Measurements from ENCODE around the gene TNPO1.
"Not testable (repeated sequence)": the region's sequence is repeated elsewhere in the genome, so short reads cannot be mapped to it uniquely, and the experiment has no call there.

TNPO1 gene

DNA sequence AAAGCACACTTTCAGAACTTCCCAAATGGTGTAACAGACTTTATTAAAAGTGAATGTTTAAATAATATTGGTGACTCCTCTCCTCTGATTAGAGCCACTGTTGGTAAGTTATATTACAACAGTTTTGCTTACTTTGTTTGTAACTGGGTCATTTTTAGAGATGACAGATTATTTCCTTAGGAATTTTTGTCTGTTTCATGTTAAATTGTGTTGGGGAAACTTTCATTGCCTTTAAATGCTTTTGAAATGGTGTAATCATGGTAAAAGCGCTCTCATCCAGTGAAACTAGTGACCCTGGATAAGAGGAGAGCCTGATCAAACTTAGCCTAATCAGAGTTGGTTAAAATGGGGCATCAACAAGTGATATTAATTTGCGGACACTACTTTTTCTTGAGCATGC lies 39.4 kb downstream of the TNPO1 start:
- no peak for DNase-seq

DNA sequence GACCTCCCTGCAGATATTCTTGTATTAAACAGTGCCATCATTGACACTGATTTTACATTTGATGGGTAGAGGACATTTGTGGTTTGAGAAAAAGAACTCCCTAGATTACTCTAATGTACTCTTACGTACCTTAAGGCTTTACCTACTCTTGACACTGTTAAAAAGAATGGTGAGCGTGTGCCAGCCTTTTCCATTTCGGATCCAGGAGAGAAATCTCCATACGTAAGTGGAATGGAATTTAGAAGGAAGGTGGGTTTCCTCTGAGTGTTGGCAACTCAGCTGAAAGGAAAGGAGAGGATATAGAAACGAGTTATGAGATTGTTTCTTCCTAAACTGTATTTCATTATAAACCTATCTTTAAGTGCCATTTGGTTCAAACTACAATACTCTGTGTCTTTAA lies 40.9 kb downstream of the TNPO1 start:
- no peak for DNase-seq

DNA sequence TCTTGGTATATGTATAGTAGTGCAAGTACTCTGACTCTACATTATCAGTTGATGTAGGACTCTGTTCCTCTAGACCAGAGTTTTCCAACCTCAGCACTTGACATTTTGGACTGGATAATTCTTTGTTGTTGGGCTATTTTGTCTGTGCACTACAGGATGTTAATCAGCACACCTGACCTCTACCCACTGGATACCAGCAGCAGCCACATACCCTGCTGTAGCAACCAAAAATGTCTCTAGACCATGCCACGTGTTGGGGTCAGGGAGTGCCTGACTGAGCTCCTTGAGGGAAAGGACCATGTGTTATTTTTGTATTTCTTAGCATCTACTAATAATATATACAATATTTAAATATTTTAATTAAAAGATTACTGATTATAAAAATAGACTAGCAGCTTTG lies 42.7 kb downstream of the TNPO1 start:
- DNase-seq: no peak

DNA sequence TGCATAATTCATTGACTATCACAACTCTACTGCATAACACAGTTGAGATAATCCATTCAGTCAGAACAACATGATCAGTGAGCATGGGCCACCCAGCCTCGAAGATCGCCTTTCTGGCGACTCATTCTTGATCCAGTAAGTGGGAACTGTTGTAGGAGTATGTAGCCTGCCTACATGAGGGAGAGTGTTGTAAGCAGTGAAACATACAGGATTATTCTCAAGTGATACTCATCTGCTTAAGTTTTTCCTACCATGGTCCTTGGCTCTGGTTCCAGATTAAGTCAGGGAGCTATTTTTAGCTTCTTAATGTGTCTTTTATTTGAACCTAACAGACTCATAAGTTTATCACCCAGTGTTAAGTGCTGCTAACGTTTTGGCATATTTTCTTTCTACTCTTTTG lies 44.0 kb downstream of the TNPO1 start:
- DNase-seq: no peak

DNA sequence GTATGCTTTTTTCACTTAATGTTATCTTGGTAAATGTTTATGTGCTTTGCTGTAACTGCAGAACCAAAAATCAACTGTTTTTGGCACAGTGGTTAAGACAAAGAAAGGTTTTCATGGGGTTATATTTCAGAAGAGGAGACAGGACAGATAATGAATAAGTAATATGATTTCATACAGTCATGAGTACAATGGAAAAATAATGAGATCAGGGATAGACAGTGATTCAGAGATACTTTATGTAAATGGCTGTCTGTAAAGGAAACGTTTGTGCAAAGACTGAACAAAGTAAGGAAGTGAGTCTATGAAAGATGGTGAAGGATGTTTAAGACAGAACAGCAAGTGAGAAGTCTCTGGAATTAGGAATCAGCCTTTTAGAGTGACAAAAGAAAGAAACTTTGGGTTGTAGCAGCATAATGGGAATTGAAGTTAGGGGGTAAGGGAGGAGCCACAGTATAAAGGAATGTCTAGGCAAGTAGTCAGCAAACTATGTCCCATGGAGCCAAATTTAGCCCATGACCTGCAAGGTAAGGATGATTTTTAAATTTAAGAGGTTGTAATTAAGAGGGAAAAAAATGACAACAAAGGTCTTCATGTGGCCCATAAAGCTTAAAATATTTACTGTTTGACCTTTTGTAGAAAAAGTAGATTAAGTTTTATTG lies 55.0 kb downstream of the TNPO1 start:
- no peak for DNase-seq

DNA sequence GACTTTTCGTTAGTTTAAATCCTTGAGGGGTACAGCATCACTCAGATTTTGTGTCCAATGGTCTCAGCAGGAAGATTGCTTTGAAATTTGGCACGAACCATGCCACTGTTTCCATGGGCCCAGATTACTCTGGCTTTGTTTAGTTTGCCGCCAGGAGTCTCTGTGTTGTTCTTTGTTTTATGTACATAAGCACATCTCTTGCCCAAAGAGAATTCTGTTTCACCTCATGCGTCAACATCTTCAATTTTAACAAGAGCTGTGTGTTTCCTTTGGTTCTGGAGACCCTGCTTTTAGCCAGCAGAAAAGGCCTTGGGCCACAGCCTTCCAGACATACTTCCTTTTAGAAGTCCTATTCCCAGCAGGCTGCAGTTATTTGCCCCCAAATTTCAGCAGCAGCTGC lies 62.4 kb downstream of the TNPO1 start:
- DNase-seq: no peak

DNA sequence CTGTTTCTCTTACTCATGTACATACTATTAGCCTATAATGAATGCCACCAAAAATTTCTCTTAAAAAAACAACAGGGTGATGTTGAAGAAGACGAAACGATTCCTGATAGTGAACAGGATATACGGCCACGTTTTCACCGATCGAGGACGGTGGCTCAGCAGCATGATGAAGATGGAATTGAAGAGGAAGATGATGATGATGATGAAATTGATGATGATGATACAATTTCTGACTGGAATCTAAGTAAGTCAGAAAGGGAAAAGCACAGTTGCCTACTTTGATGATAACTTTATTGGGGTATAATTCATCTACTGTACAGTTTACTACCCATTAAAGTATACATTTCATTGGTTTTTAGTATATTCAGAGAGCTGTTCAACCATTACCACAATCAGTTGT lies 66.5 kb downstream of the TNPO1 start:
- DNase-seq: no peak

DNA sequence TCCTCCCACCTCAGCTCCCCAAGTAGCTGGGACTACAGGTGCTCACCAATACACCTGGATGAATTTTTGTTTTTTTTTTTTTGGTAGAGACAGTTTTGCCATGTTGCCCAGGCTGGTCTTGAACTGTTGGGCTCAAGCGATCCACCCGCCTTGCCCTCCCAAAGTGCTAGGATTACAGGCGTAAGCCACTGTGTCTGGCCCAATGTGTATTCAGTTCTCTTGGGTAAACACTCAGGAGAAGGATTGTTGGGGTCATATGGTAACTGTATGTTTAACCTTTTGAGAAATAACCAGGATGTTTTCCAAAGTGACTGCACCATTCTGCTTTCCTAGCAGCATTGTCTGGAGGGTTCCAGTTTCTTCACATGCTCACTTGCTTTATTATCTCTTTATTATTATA lies 67.4 kb downstream of the TNPO1 start:
- DNase-seq: no peak

DNA sequence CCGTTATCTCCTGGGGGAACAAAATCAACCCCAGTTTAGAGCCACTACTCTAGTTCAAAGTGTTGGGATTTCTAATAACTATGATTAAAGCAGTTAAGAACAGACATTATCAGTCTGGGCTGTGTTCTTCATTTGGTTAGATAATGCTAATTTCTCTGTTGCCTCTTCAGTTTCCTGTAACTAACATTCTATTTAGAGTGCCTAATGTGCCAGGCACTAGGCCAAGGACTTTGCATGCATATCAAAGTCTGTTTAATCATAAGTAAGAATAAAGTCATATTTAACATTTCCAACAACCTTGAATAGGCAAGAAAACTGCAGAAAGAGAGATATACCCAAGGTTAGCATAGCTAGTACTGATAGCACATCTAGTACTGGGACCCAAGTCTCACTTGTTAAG lies 68.4 kb downstream of the TNPO1 start:
- DNase-seq: no peak

DNA sequence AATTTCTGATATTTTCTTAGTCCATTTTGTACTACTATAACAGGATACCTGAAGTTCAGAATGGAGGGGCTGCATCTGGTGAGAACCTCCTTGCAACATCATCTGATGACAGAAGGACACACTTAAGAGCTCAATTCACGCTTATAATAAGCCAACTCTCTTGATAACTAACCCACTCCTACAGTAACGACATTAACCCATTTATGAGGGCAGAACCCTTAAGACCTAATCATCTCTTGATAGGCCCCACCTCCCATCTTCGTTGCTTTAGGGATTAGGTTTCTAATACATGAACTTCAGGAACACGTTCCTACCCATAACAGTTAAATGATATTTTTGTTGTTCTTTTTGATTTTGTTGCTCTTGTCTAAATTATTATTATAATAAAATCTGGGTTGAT lies 69.4 kb downstream of the TNPO1 start:
- DNase-seq: no peak

DNA sequence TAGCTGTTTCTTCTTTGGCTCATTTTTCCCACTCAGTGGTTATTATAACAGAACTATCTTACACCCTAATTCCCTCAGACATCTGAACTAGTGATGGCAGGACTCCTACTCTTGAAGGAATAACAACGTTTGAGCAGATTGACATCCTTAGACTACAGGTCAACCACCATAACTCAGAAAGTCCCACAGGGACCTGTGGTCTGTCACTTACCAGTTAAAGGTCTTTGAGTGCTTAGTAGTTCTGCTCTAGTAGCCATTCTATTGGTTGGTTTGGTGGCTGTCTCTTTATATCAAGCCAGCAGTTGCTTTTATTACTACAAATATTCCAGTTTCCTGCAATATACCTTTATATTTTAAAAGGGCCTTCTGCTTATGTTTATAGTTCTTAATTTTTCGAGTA lies 72.1 kb downstream of the TNPO1 start:
- no peak for DNase-seq

DNA sequence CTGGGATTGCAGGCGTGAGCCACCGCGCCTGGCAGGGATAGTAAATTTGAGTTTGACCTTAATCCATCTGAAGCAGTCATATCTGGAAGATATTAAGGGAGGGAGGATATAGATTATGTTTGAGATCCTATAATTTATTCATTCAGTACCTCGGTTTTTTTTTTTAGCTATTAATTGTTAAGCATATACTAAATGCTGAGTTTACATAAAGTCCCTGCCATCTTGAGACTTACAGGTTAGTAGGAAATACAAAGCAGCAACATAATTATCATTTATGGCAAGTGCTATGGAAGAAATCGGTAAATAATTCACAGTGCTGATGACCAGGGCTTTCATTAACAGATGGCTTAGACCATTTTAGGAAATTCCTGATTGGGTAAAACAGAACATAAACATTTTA lies 72.9 kb downstream of the TNPO1 start:
- no peak for DNase-seq

DNA sequence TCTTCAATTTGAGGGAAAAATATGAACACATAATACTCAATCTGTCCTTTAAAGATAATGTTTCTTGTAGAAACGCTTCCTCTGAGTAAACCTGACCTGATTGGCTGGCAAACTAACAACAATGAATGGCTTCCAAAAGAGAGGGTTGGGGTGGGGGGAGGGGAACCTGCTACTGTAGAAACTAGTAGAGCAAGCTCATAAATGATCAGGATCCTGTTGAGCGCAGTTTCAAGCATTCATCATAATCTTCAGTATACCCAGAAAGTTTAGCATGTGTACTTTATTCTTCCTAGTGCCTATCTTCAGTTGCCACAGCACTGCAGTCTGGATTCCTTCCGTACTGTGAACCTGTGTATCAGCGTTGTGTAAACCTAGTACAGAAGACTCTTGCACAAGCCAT lies 76.4 kb downstream of the TNPO1 start:
- no peak for DNase-seq

DNA sequence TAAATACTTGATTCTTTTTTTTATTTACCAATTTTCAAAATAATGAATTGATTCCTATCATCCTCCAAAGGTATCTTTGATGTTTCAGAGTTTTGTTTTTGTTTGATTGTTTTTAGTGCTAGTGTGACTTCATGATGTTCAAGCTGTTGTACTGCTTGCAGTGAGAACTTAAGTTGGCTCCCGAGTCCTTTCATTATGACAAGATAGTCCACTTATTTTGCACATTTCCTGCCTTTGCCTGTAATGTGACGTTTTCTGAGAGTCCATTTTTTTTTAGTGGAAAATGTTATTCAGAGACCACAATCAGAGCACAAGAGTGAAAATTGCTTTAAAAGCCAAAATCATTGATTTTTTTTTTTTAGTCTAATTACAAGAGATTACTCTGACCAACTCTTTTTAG lies 79.3 kb downstream of the TNPO1 start:
- DNase-seq: no peak

DNA sequence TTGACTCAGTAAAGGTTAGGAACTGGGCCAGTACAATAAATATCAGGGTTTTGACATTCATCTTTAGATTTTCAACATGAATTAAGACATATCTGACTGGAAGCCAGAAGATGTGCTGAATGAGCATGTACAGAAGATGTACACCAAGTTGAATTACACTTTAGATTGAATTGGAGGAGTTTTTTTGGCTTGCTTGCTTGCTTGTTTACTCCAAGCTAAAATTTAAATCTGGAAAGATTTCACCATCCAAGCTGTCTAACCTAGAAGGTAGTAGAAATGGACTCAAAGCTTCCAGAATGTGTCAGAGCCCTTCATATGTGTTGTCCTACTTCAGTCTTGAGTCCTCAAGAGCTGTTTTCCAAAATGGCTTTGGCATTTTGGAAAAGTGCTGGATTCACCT lies 90.3 kb downstream of the TNPO1 start:
- DNase-seq: no peak

DNA sequence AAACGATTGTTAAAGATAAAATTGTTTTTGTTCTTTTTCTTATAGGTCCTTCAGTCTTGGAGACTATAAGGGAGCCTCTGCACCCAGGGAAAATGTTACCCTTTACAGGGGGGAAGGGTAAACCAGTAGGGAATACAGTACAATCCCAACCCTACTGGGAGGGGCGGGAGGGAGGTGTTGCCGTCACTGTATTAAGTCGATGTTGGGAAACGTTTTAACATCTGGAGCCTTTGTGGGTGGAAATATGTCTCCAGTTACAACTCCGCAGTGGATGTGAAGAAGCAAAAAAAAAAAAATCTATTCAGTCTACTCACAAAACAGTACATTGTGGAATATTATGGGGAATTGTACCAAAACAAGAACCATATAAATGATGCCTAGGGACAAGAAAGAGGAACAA lies 92.2 kb downstream of the TNPO1 start:
- DNase-seq: no peak

DNA sequence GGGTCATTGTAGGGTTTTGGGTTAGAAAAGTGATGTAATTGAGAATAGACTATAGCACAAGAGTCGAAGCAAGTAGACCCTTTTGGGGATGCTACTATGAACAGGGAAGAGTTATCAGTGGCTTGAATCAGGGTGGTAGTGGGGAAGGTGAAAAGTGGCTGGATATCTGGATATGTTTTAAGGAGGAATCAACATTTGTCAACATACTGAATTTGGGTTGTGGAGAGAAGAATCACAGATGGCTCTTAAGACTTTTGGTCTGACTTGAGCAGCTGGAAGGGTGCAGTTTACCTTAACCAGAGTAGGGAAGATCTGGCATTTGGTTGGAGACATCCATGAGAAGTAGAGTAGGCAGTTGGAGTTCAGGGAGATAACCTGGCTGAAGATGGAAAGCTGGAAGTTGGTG lies 100.9 kb downstream of the TNPO1 start:
- DNase-seq: no peak

DNA sequence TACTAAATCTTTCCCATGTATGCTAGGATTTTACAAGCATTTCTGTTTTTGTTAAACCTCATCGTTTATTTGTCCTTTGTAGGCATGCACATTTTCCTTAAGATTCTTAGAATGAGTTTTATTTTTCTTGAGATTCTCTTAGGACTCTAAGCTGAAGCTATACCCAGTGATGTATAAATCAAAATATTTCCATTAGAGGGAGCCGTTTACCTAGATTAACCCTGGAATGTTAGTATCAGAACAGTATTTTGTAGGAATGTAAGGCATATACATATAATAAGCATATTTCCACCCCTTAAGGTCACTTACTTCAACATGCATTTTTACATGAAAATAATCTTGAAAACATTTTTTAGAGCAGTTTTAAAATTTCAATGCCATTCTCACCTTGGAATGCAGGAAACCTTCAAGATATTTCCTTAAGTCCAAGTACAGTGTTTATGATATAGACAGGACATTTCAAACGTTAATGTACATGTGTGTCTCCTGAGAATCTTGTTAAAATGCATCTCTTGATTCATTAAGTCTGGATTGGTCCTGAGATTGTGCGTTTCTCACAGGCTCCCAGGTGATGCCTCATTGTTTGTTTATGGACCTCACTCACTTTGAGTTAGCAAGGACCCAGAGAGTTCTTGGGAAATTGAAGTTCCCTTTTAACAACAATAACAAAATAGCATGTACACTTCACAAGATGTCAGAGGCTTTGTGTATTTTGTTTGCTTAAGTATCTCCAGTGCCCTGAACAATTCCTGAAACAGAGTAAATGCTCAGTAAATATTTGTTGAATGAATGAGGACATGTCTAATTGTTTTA lies 104.4 kb downstream of the TNPO1 start:
- no peak for DNase-seq

DNA sequence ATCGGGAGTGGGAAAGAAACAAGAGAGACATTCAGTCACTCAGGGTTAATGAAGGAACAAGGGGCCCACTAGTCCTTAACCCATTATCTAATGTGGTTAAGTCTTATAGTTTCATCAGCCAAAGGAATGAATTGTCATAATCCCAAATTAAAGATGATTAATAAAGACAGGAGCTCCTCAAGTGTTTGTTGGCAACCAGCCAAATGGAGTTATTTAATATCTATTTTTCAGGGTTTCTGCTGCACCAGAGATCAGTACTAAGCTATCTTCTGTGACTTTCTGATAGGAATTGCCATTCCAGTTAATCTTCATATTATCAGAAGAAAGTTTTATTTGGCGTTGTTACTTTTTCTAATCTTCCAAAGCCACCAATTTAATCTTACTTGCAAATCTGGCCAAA lies 105.4 kb downstream of the TNPO1 start:
- no peak for DNase-seq

DNA sequence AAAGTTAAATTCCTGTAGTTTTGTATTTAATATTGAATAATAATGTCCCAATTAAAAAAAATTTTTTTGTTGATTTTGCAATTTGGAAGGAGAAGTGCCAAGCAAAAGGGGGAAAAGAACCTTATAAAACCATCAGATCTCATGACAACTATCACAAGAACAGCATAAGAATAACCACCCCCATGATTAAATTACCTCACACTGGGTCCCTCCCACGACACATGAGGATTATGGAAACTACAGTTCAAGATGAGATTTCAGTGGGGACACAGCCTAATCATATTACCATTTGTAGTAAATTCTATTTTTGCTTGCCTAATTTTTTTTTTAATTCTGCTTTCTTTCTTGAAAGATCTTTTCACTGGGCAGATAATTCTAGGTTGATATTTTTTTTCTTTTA lies 106.0 kb downstream of the TNPO1 start:
- no peak for DNase-seq

DNA sequence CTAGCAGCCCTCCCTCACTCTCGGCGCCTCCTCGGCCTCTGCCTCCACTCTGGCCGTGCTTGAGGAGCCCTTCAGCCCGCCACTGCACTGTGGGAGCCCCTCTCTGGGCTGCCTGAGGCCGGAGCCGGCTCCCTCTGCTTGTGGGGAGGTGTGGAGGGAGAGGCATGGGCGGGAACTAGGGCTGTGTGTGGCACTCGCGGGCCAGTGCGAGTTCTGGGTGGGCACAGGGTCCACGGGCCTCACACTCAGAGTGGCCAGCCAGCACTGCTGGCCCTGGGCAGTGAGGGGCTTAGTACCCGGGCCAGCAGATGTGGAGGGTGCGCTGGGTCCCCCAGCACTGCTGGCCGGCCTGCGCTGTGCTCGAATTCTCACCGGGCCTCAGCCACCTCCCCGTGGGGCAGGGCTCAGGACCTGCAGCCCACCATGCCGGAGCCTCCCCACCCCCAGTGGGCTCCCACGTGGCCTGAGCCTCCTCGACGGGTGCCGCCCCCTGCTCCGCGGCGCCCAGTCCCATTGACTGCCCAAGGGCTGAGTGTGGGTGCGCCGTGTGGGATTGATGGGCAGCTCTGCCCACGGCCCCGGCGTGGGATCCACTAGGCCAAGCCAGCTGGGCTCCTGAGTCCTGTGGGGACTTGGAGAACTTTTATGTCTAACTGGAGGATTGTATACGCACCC lies 109.0 kb downstream of the TNPO1 start:
- no peak for DNase-seq

DNA sequence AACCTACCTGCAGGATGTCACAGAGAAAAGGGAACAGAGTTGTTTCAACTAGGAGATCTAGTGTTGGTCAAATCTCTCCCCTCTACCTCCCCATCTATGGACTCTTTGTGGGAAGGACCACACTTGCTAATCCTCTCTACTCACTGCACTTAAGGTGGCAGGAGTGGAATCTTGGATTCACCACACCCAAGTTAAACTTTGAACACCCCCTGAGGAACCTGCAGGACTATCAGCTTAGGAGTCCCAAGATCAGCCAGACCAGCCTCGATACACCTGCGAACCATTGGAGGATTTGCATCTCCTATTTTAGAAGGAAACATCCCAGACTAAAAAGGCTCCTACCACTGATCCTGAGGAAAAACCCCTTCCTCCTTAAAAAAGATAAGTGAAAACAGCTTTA lies 116.2 kb downstream of the TNPO1 start:
- not testable (repeated sequence) for DNase-seq

DNA sequence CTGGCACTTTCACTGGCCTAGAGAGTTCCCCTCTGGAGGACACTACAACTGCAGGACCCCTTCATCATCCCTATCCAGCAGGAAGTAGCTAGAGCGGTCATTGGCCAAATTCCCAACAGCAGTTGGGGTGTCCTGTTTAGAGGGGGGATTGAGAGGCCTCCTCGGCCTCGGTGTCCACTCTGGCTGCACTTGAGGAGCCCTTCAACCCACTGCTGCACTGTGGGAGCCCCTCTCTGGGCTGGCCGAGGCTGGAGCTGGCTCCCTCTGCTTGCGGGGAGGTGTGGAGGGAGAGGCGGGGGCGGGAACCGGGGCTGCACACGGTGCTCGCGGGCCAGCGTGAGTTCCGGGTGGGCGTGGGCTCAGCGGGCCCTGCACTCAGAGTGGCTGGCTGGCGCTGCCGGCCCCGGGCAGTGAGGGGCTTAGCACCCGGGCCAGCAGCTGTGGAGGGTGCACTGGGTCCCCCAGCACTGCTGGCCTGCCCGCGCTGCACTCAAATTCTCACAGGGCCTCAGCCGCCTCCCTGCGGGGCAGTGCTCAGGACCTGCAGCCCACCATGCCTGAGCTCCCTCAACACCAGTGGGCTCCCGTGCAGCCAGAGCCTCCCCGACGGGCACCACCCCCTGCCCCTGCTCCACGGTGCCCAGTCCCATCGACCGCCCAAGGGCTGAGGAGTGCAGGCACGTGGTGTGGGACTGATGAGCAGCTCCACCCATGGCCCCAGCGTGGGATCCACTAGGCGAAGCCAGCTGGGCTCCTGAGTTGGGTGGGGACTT lies 118.7 kb downstream of the TNPO1 start:
- DNase-seq: not testable (repeated sequence)

DNA sequence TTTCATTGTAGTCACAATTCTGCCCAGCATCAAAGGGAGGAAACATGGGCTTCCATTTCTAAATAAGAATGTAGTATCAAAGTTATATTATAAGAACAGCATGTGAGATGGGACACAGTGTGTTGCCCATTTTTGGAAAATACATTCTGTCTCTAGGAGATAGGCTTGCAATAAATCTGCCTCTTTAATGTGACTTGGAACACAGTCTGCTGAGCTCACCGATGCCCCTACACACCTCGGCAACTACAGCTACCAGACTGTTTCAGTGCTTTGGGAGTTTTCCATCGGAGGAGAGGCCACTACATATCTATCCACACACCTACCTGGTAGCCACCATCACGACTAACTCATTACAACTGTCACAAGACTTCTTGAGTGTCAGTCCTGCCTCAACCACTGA lies 120.4 kb downstream of the TNPO1 start:
- no peak for DNase-seq

All from islet precursor cell (in vitro differentiated cells).